ENCODE measurements around the gene FCGR1A.
"Not testable (repeated sequence)": the region's sequence is repeated elsewhere in the genome, so short reads cannot be mapped to it uniquely, and the experiment has no call there.

The FCGR1A gene

GRCh38 chr1:149764087-149764800 is 18.2 kb upstream of the FCGR1A start:
- not testable (repeated sequence) for H3K4me3 Mint-ChIP-seq; H3K27me3 Mint-ChIP-seq (ENCODE audit: low read depth, poor library complexity); H3K9me3 Mint-ChIP-seq

GRCh38 chr1:149766241-149766640 is 16.3 kb upstream of the FCGR1A start:
- not testable (repeated sequence) for H3K27ac Mint-ChIP-seq; H3K4me3 Mint-ChIP-seq; H3K36me3 Mint-ChIP-seq (ENCODE audit: low read depth); H3K4me1 Mint-ChIP-seq; DNase-seq; H3K27me3 Mint-ChIP-seq (ENCODE audit: low read depth, poor library complexity); H3K9me3 Mint-ChIP-seq

More at GRCh38 chr1:149764087-149764800, 18.2 kb upstream of the FCGR1A start:
- not testable (repeated sequence) for H3K36me3 Mint-ChIP-seq (ENCODE audit: low read depth); DNase-seq; H3K27ac Mint-ChIP-seq; H3K4me1 Mint-ChIP-seq

- not testable (repeated sequence) for H3K27me3 Mint-ChIP-seq (ENCODE audit: low read depth, poor library complexity); H3K9me3 Mint-ChIP-seq; H3K27ac Mint-ChIP-seq; H3K36me3 Mint-ChIP-seq (ENCODE audit: low read depth); DNase-seq; H3K4me3 Mint-ChIP-seq; H3K4me1 Mint-ChIP-seq
Observed at GRCh38 chr1:149769216-149769615, 13.3 kb upstream of the FCGR1A start.

- not testable (repeated sequence) for H3K27me3 Mint-ChIP-seq (ENCODE audit: low read depth, poor library complexity); H3K4me1 Mint-ChIP-seq; H3K9me3 Mint-ChIP-seq; H3K27ac Mint-ChIP-seq; H3K4me3 Mint-ChIP-seq; H3K36me3 Mint-ChIP-seq (ENCODE audit: low read depth); DNase-seq
Observed at GRCh38 chr1:149770661-149771060, 11.8 kb upstream of the FCGR1A start.

GRCh38 chr1:149771653-149772425 is 10.7 kb upstream of the FCGR1A start:
- not testable (repeated sequence) for H3K36me3 Mint-ChIP-seq (ENCODE audit: low read depth); H3K4me1 Mint-ChIP-seq; DNase-seq; H3K27me3 Mint-ChIP-seq (ENCODE audit: low read depth, poor library complexity); H3K4me3 Mint-ChIP-seq; H3K9me3 Mint-ChIP-seq; H3K27ac Mint-ChIP-seq

GRCh38 chr1:149775510-149776147 is 6.9 kb upstream of the FCGR1A start:
- H3K27ac Mint-ChIP-seq, H3K9me3 Mint-ChIP-seq: not testable (repeated sequence)

GRCh38 chr1:149777084-149777483 is 5.4 kb upstream of the FCGR1A start:
- H3K4me1 Mint-ChIP-seq; H3K27me3 Mint-ChIP-seq (ENCODE audit: low read depth, poor library complexity); DNase-seq; H3K9me3 Mint-ChIP-seq; H3K4me3 Mint-ChIP-seq; H3K36me3 Mint-ChIP-seq (ENCODE audit: low read depth); H3K27ac Mint-ChIP-seq: not testable (repeated sequence)

More at GRCh38 chr1:149775510-149776147, 6.9 kb upstream of the FCGR1A start:
- not testable (repeated sequence) for DNase-seq; H3K4me1 Mint-ChIP-seq; H3K27me3 Mint-ChIP-seq (ENCODE audit: low read depth, poor library complexity); H3K4me3 Mint-ChIP-seq; H3K36me3 Mint-ChIP-seq (ENCODE audit: low read depth)

- not testable (repeated sequence) for H3K27me3 Mint-ChIP-seq (ENCODE audit: low read depth, poor library complexity); H3K27ac Mint-ChIP-seq; DNase-seq; H3K36me3 Mint-ChIP-seq (ENCODE audit: low read depth); H3K4me3 Mint-ChIP-seq; H3K9me3 Mint-ChIP-seq; H3K4me1 Mint-ChIP-seq
Observed at GRCh38 chr1:149778313-149778712, 4.2 kb upstream of the FCGR1A start.

- not testable (repeated sequence) for H3K36me3 Mint-ChIP-seq (ENCODE audit: low read depth); H3K27ac Mint-ChIP-seq; H3K27me3 Mint-ChIP-seq (ENCODE audit: low read depth, poor library complexity); H3K4me3 Mint-ChIP-seq; H3K9me3 Mint-ChIP-seq; H3K4me1 Mint-ChIP-seq; DNase-seq
Observed at GRCh38 chr1:149781413-149781984, 995 bp upstream of the FCGR1A start.

GRCh38 chr1:149783289-149783688 is 795 bp downstream of the FCGR1A start:
- H3K4me1 Mint-ChIP-seq; H3K4me3 Mint-ChIP-seq; H3K36me3 Mint-ChIP-seq (ENCODE audit: low read depth); DNase-seq; H3K27me3 Mint-ChIP-seq (ENCODE audit: low read depth, poor library complexity); H3K27ac Mint-ChIP-seq; H3K9me3 Mint-ChIP-seq: not testable (repeated sequence)

- DNase-seq, H3K4me1 Mint-ChIP-seq: not testable (repeated sequence)
Observed at GRCh38 chr1:149783868-149784267, 1.4 kb downstream of the FCGR1A start.

GRCh38 chr1:149787688-149788451 is 5.4 kb downstream of the FCGR1A start:
- H3K4me1 Mint-ChIP-seq; H3K27ac Mint-ChIP-seq; H3K36me3 Mint-ChIP-seq (ENCODE audit: low read depth); DNase-seq; H3K4me3 Mint-ChIP-seq; H3K9me3 Mint-ChIP-seq; H3K27me3 Mint-ChIP-seq (ENCODE audit: low read depth, poor library complexity): not testable (repeated sequence)

More at GRCh38 chr1:149783868-149784267, 1.4 kb downstream of the FCGR1A start:
- not testable (repeated sequence) for H3K27me3 Mint-ChIP-seq (ENCODE audit: low read depth, poor library complexity); H3K36me3 Mint-ChIP-seq (ENCODE audit: low read depth); H3K4me3 Mint-ChIP-seq; H3K9me3 Mint-ChIP-seq; H3K27ac Mint-ChIP-seq
